ENCODE results near the gene NEURL1B.

GRCh38 chr5:172637740-172638139 lies 3.3 kb upstream of the NEURL1B start:
- no peak for TF ChIP-seq CTCF (IDR thresholded peaks at IDR 0.05; ENCODE audit: poor library complexity, severe bottlenecking)
- TF ChIP-seq EZH2 (IDR thresholded peaks at IDR 0.05; ENCODE audit: borderline replicate concordance, insufficient read depth, low read length, poor library complexity, severe bottlenecking) = no peak
- no peak for TF ChIP-seq TAF1 (IDR thresholded peaks at IDR 0.05; ENCODE audit: low read depth)
- no peak for TF ChIP-seq MXI1 (conservative IDR thresholded peaks at IDR 0.05; ENCODE audit: poor library complexity, severe bottlenecking)
- TF ChIP-seq RAD21 (conservative IDR thresholded peaks at IDR 0.05) = no peak
